Activated CD8-positive, alpha-beta T cell treated with anti-CD3 and anti-CD28 coated beads for 36 hours (primary cell): ENCODE data around the gene PRG3. TPM values are rescaled to one million over a fixed set of nuclear protein-coding genes. Genes with fewer than 3 reads are reported as not detected.
A peak's percentile ranks its signal among the peaks of the same experiment; 100 is the strongest.

Experiments
- ATAC-seq: fragments of 200-7000 bp; cut with Tn5 transposase; one replicate; pipeline ENCODE4 v1.10.0; 2021; ENCODE audit warnings: mild to moderate bottlenecking, moderate library complexity
- CTCF ChIA-PET: fragments of 350-600 bp; sonication (Branson Sonifier 250); formaldehyde crosslinking; loops from one replicate; lab custom pipeline; 2021; ENCODE audit warnings: antibody characterized with exemption; lab: Charles Lee
- POLR2A ChIA-PET: fragments of 350-600 bp; sonication (Branson Sonifier 250); formaldehyde crosslinking; loops from one replicate; lab custom pipeline; 2021; ENCODE audit warnings: antibody characterized with exemption; lab: Charles Lee
- DNase-seq: peaks from one replicate; pipeline ENCODE4 v3.0.0-alpha.2; 2020
- H3K27ac Mint-ChIP-seq: one replicate; pipeline ENCODE4 v1.8.0; 2021; ENCODE audit warnings: mild to moderate bottlenecking, mixed read lengths
- H3K27me3 Mint-ChIP-seq: one replicate; pipeline ENCODE4 v1.8.0; 2021; ENCODE audit warnings: mixed read lengths
- H3K36me3 Mint-ChIP-seq: one replicate; pipeline ENCODE4 v1.8.0; 2021; ENCODE audit warnings: low read depth, mixed read lengths
- H3K4me1 Mint-ChIP-seq: one replicate; pipeline ENCODE4 v1.8.0; 2021; ENCODE audit warnings: low read depth, mixed read lengths
- H3K4me3 Mint-ChIP-seq: one replicate; pipeline ENCODE4 v1.8.0; 2021; ENCODE audit warnings: mild to moderate bottlenecking, moderate library complexity, mixed read lengths
- H3K9me3 Mint-ChIP-seq: one replicate; pipeline ENCODE4 v1.8.0; 2021; ENCODE audit warnings: mixed read lengths
- intact Hi-C: fragments of 100-400 bp; cut with micrococcal nuclease; formaldehyde crosslinking; loops from one replicate; pipeline ENCODE4 v1.10.0; 2022
- total RNA-seq, 2 experiments: library from RNA; stranded (reverse); gene quantifications; one replicate each; pipeline ENCODE4 v1.2.3, GENCODE V29; 2021
- TF ChIP-seq, protein P1 (sequence below): fragments of 200-600 bp; IDR thresholded peaks from one replicate; pipeline ENCODE4 v1.8.0; 2022; ENCODE audit warnings: antibody characterized with exemption, mild to moderate bottlenecking

Gene PRG3
- total RNA-seq, 2 experiments from 2014 or later = not detected

DNA sequence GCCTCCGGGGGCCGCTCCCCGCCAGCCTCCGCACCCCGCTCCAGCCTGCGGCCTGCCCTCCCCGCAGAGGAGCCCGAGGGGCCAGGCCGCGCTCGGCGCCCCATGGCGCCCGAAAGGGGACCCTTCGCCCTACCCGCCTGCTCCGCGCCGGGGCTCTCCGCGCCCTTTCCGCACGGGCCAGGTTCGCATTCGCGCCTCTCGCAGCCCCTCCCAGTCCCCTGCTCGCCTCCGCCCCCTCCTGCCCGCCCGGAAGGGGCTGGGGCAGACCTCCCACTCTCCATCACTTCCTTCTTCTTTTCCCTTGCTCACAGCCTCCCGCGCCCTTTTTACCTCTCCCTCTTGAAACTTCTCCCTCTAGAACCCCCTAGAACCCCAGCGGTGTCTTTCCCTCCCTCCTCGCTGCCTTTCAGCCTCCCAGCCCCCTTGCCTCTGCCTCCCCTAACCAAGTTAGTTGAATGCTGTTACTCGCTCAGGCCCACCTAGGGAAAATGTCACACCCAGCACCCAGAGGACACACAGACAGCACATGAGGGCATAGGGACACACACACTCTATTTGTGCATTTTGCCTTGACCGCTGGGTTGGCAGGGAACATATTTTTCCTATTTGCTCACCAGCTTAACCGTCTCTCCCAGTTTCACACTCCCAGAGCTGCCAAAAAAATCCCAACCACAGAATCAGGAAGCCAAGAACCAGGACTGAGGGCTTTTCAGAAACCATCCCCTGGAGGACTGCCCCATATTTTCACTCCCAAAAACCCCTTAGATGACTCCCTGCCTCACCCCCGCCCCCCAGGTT lies 46.2 kb upstream of the PRG3 start, which contains the start of gene SLC43A3:
Gene SLC43A3, minus strand, starts transcription at position 193 of the 798 bp plus-strand sequence. CDS start 949 bp downstream, outside the sequence.
- Mint-ChIP-seq H3K4me1 (peaks cover 34% of the 10 kb centered on the region), H3K27me3 (no peaks in the 10 kb centered on the region), H3K9me3 (no peaks in the 10 kb centered on the region), H3K36me3 (peaks cover 51% of the 10 kb centered on the region), H3K27ac (peak within 1 kb of the TSS; percentile 95), H3K4me3 (peak within 1 kb of the TSS; percentile 92)
- intact Hi-C loops = no loop called here
- ChIA-PET POLR2A (interaction anchor here (0.6 to 15.1 kb wide), 15 partner anchors 8 to 102 kb away, joined by 3 to 264 read pairs (median 4); partner anchors contain the start of genes RTN4RL2, SLC43A1 and TNKS1BP1), CTCF (interaction anchor here (0.9 to 7.1 kb wide), 10 partner anchors 9 to 103 kb away, joined by 3 to 84 read pairs (median 4); partner anchors contain the start of gene TIMM10)
- TF ChIP-seq, protein P1, sequence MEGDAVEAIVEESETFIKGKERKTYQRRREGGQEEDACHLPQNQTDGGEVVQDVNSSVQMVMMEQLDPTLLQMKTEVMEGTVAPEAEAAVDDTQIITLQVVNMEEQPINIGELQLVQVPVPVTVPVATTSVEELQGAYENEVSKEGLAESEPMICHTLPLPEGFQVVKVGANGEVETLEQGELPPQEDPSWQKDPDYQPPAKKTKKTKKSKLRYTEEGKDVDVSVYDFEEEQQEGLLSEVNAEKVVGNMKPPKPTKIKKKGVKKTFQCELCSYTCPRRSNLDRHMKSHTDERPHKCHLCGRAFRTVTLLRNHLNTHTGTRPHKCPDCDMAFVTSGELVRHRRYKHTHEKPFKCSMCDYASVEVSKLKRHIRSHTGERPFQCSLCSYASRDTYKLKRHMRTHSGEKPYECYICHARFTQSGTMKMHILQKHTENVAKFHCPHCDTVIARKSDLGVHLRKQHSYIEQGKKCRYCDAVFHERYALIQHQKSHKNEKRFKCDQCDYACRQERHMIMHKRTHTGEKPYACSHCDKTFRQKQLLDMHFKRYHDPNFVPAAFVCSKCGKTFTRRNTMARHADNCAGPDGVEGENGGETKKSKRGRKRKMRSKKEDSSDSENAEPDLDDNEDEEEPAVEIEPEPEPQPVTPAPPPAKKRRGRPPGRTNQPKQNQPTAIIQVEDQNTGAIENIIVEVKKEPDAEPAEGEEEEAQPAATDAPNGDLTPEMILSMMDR = no peak
- peak; percentile 74 for ATAC-seq
- peak; percentile 85 for DNase-seq

DNA sequence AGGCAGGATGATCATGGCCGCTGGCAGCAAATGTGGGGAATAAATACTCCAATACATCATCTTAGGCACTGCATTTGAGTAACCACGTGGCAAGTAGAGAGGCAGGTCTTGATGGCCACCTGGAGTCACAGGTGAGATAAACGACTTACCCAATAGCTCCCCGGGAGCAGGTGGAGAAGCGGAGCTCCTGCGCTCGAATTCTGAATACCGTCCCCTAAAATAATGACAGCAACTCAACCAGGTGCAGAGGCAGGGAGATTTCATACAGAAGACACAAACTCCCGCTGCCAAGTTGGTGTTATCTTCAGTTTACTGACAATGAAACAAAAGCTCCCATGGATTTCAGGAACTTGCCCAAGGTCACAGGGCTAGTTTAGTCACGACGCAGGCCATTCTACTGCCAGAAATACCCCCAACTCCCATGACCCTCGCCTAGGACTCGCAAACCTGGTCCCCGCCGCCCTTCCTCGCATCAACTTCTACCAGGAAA lies 45.5 kb upstream of the PRG3 start:
- DNase-seq (peak; percentile 35), ATAC-seq (no peak)
- Mint-ChIP-seq H3K4me1 (peaks cover 37% of the 10 kb centered on the region), H3K36me3 (peaks cover 57% of the 10 kb centered on the region), H3K4me3 (peak overlapping the region; percentile 92), H3K27me3 (no peaks in the 10 kb centered on the region), H3K9me3 (no peaks in the 10 kb centered on the region), H3K27ac (peak overlapping the region; percentile 95)
- CTCF ChIA-PET = interaction anchor here (1.0 to 7.1 kb wide), 7 partner anchors 20 to 104 kb away, joined by 3 to 84 read pairs (median 4); partner anchors contain the start of gene TIMM10
- POLR2A ChIA-PET = interaction anchor here (1.0 to 15.1 kb wide), 11 partner anchors 9 to 1149 kb away, joined by 3 to 264 read pairs (median 6); partner anchors contain the start of genes LPXN, RTN4RL2, SLC43A1 and TNKS1BP1
- TF ChIP-seq, protein P1 = no peak
- intact Hi-C loops = no loop called here

GRCh38 chr11:57425565-57426438 lies 44.9 kb upstream of the PRG3 start:
- no peak for ATAC-seq
- Mint-ChIP-seq H3K9me3 (no peaks in the 10 kb centered on the region), H3K4me1 (peaks cover 43% of the 10 kb centered on the region), H3K27ac (peak overlapping the region; percentile 95), H3K27me3 (no peaks in the 10 kb centered on the region), H3K4me3 (peak overlapping the region; percentile 92), H3K36me3 (peaks cover 64% of the 10 kb centered on the region)
- intact Hi-C loops = loop anchor here (2.0 kb wide), 1 partner anchor 19 kb away; no protein-coding TSS in a partner anchor
- POLR2A ChIA-PET = interaction anchor here (0.9 to 15.1 kb wide), 14 partner anchors 8 to 1150 kb away, joined by 3 to 264 read pairs (median 5); partner anchors contain the start of genes LPXN, RTN4RL2, SLC43A1 and TNKS1BP1
- peak; percentile 32 for DNase-seq
- CTCF ChIA-PET = interaction anchor here (0.7 to 7.1 kb wide), 12 partner anchors 20 to 142 kb away, joined by 3 to 84 read pairs (median 4); partner anchors contain the start of genes TIMM10 and UBE2L6
- TF ChIP-seq, protein P1 = no peak

- Mint-ChIP-seq H3K4me1 (peaks cover 50% of the 10 kb centered on the region), H3K4me3 (peak overlapping the region; percentile 92), H3K27ac (peak overlapping the region; percentile 95), H3K36me3 (peaks cover 72% of the 10 kb centered on the region), H3K9me3 (no peaks in the 10 kb centered on the region), H3K27me3 (no peaks in the 10 kb centered on the region)
- TF ChIP-seq, protein P1 = no peak
- intact Hi-C loops = loop anchor here (2.0 kb wide), 1 partner anchor 18 kb away; no protein-coding TSS in a partner anchor
- ATAC-seq = peak; percentile 89
- ChIA-PET POLR2A (interaction anchor here (0.8 to 15.1 kb wide), 15 partner anchors 9 to 1150 kb away, joined by 3 to 264 read pairs (median 4); partner anchors contain the start of genes LPXN, RTN4RL2, SLC43A1 and UBE2L6), CTCF (interaction anchor here (0.7 to 7.1 kb wide), 11 partner anchors 17 to 142 kb away, joined by 3 to 84 read pairs (median 4); partner anchors contain the start of gene UBE2L6)
- peak; percentile 97 for DNase-seq
These were observed 44.0 kb upstream of the PRG3 start for GRCh38 chr11:57424792-57425564.
